A549 (cell line): ENCODE measurements around the gene AXL. TPM values are rescaled to one million over a fixed set of nuclear protein-coding genes. Genes with fewer than 3 reads are reported as not detected.

Experiments
- ATAC-seq, 2 experiments: fragments of 200-7000 bp in 1 of 2; fragments of >200 bp in 1 of 2; cut with Nextera tagmentation in 1 of 2; cut with Tn5 transposase in 1 of 2; 3 replicates each; pipeline versions ENCODE4 v1.8.0 to v1.9.1; 2018 to 2020; ENCODE audit warnings: mild to moderate bottlenecking in 1 of 2, moderate library complexity in 1 of 2
- CTCF ChIA-PET: fragments of 300-600 bp; sonication (Branson Sonifier 250); formaldehyde crosslinking; extraction: SDS; loops from one replicate; lab custom pipeline; 2021; ENCODE audit warnings: antibody characterized with exemption, inconsistent platforms; lab: Yijun Ruan, JAX
- POLR2A ChIA-PET: fragments of 350-600 bp; formaldehyde crosslinking; extraction: SDS; loops from one replicate; lab custom pipeline; 2021; ENCODE audit warnings: antibody characterized with exemption, inconsistent platforms; lab: Yijun Ruan, JAX
- DNase-seq, 2 experiments: peaks; one replicate each; pipeline versions ENCODE4 v3.0.0 to v3.0.0-alpha.2; 2011 to 2016; ENCODE audit warnings: low read depth in 1 of 2, low spot score in 1 of 2
- FAIRE-seq: peaks from 2 replicates; lab custom pipeline; 2011; peaks lifted over from hg19 to GRCh38; lab: Jason Lieb, UNC
- H3K27ac ChIP-seq, 2 experiments: fragments of >200 bp; sonication (Bioruptor Twin); formaldehyde crosslinking; 3 replicates each; pipeline ENCODE4 v1.5.1; 2016 to 2017
- H3K4me1 ChIP-seq: fragments of >200 bp; sonication (Bioruptor Twin); formaldehyde crosslinking; 3 replicates; pipeline ENCODE4 v1.6.1; 2016
- H3K4me2 ChIP-seq: fragments of >200 bp; sonication (Bioruptor Twin); formaldehyde crosslinking; 3 replicates; pipeline ENCODE4 v1.6.1; 2016
- H3K4me3 ChIP-seq: fragments of >200 bp; sonication (Bioruptor Twin); formaldehyde crosslinking; 3 replicates; pipeline ENCODE4 v1.5.1; 2016
- H3K9me3 ChIP-seq: fragments of >200 bp; sonication (Bioruptor Twin); formaldehyde crosslinking; 3 replicates; pipeline ENCODE4 v1.6.1; 2016
- ATOH8 ChIP-seq: fragments of 250-450 bp; sonication (Bioruptor Pico); IDR thresholded peaks from 2 replicates; pipeline ENCODE4 v1.5.0; 2020; ENCODE audit warnings: low read depth, mild to moderate bottlenecking, moderate library complexity
- BCL3 ChIP-seq: fragments of >200 bp; sonication (Bioruptor Twin); formaldehyde crosslinking; IDR thresholded peaks from 3 replicates; pipeline ENCODE4 v1.6.1; 2016
- CEBPB ChIP-seq, 2 experiments: fragments of >200 bp in 1 of 2; sonication (Bioruptor Twin) in 1 of 2; formaldehyde crosslinking in 1 of 2; IDR thresholded peaks; 2 replicates each; pipeline ENCODE4 v1.6.1; 2012 to 2016
- EHF ChIP-seq: fragments of 250-450 bp; sonication (Bioruptor Pico); IDR thresholded peaks from 2 replicates; pipeline ENCODE4 v1.5.0; 2020; ENCODE audit warnings: mild to moderate bottlenecking
- EHMT2 ChIP-seq: fragments of 200-600 bp; sonication (generic); IDR thresholded peaks from 2 replicates; pipeline ENCODE4 v1.6.1; 2016; ENCODE audit warnings: antibody characterized with exemption, low read depth, mild to moderate bottlenecking, moderate library complexity
- ELK1 ChIP-seq: fragments of 150-350 bp; IDR thresholded peaks from 2 replicates; pipeline ENCODE4 v1.6.1; 2014; ENCODE audit warnings: low read depth, mild to moderate bottlenecking, low read length
- EP300 ChIP-seq, 2 experiments: fragments of >200 bp; sonication (Bioruptor Twin); formaldehyde crosslinking; IDR thresholded peaks; 2 replicates in 1 of 2; 3 replicates in 1 of 2; pipeline ENCODE4 v1.6.1; 2016 to 2017
- FOSB ChIP-seq: fragments of 250-450 bp; sonication (Bioruptor Pico); IDR thresholded peaks from 2 replicates; pipeline ENCODE4 v1.5.0; 2020; ENCODE audit warnings: mild to moderate bottlenecking, moderate library complexity
- FOSL2 ChIP-seq, 2 experiments: fragments of 450-650 bp in 1 of 2; fragments of >200 bp in 1 of 2; sonication (Bioruptor Twin) in 1 of 2; formaldehyde crosslinking; IDR thresholded peaks; 2 replicates each; pipeline versions ENCODE4 v1.5.0 to v1.6.1; 2016 to 2020; ENCODE audit warnings: mild to moderate bottlenecking in 1 of 2, moderate library complexity in 1 of 2
- GATA3 ChIP-seq: IDR thresholded peaks from 2 replicates; pipeline ENCODE4 v1.6.1; 2012; ENCODE audit warnings: borderline replicate concordance
- HDAC2 ChIP-seq: fragments of 200-600 bp; sonication (generic); IDR thresholded peaks from 2 replicates; pipeline ENCODE4 v1.6.1; 2016
- HEYL ChIP-seq: fragments of 250-450 bp; sonication (Bioruptor Pico); IDR thresholded peaks from 2 replicates; pipeline ENCODE4 v1.8.0; 2021; ENCODE audit warnings: mild to moderate bottlenecking, moderate library complexity
- HMGXB4 ChIP-seq: fragments of 250-450 bp; sonication (Bioruptor Pico); IDR thresholded peaks from 2 replicates; pipeline ENCODE4 v1.5.0; 2021; ENCODE audit warnings: mild to moderate bottlenecking, moderate library complexity, borderline replicate concordance
- HOXA7 ChIP-seq: fragments of 250-450 bp; sonication (Bioruptor Pico); IDR thresholded peaks from 2 replicates; pipeline ENCODE4 v1.5.0; 2020; ENCODE audit warnings: mild to moderate bottlenecking, moderate library complexity
- HOXB5 ChIP-seq: fragments of 250-450 bp; sonication (Bioruptor Pico); IDR thresholded peaks from 2 replicates; pipeline ENCODE4 v1.5.0; 2020; ENCODE audit warnings: mild to moderate bottlenecking, moderate library complexity
- JUN ChIP-seq, 2 experiments: fragments of >200 bp; sonication (Bioruptor Twin); formaldehyde crosslinking; IDR thresholded peaks; 2 replicates in 1 of 2; 3 replicates in 1 of 2; pipeline ENCODE4 v1.6.1; 2016 to 2017
- KDM5A ChIP-seq: fragments of 200-600 bp; sonication (generic); IDR thresholded peaks from 2 replicates; pipeline ENCODE4 v1.6.1; 2016; ENCODE audit warnings: antibody characterized with exemption, mild to moderate bottlenecking
- MAZ ChIP-seq: fragments of 150-350 bp; IDR thresholded peaks from 2 replicates; pipeline ENCODE4 v1.6.1; 2014; ENCODE audit warnings: antibody characterized with exemption, low read depth, low read length, borderline replicate concordance
- PBX3 ChIP-seq: IDR thresholded peaks from 2 replicates; pipeline ENCODE4 v1.6.1; 2012
- POLR2A ChIP-seq: IDR thresholded peaks from 2 replicates; pipeline ENCODE4 v1.6.1; 2012; ENCODE audit warnings: mild to moderate bottlenecking, low read length
- POLR2AphosphoS2 ChIP-seq: conservative IDR thresholded peaks from 2 replicates; pipeline ENCODE4 v1.6.1; 2012; ENCODE audit warnings: low read length, improper control_type of control experiment, inconsistent platforms
- RARB ChIP-seq: fragments of 250-450 bp; sonication (Bioruptor Pico); IDR thresholded peaks from 2 replicates; pipeline ENCODE4 v1.8.0; 2021; ENCODE audit warnings: mild to moderate bottlenecking, moderate library complexity
- REST ChIP-seq: fragments of 200-600 bp; sonication (generic); IDR thresholded peaks from 2 replicates; pipeline ENCODE4 v1.6.1; 2016; ENCODE audit warnings: antibody characterized with exemption, mild to moderate bottlenecking, moderate library complexity
- SMC3 ChIP-seq: fragments of >200 bp; sonication (Bioruptor Twin); formaldehyde crosslinking; IDR thresholded peaks from 3 replicates; pipeline ENCODE4 v1.6.1; 2018; ENCODE audit warnings: inconsistent platforms
- TFCP2L1 ChIP-seq: fragments of 250-450 bp; sonication (Bioruptor Pico); IDR thresholded peaks from 2 replicates; pipeline ENCODE4 v1.5.0; 2021; ENCODE audit warnings: mild to moderate bottlenecking
- USF2 ChIP-seq: fragments of 450-650 bp; IDR thresholded peaks from 2 replicates; pipeline ENCODE4 v1.6.1; 2014; ENCODE audit warnings: antibody characterized with exemption
- ZFP36 ChIP-seq: fragments of 450-650 bp; IDR thresholded peaks from 2 replicates; pipeline ENCODE4 v1.6.1; 2014; ENCODE audit warnings: borderline replicate concordance; ENCODE audit not compliant: partially characterized antibody
- ZSCAN20 ChIP-seq: fragments of 250-450 bp; sonication (Bioruptor Pico); IDR thresholded peaks from 2 replicates; pipeline ENCODE4 v1.8.0; 2022; ENCODE audit warnings: mild to moderate bottlenecking, moderate library complexity
- WGBS: methylation state at CpG from one replicate; pipeline ENCODE4 v1.1.6; 2017; ENCODE audit errors: missing lambda C conversion rate; 5-methylcytosine and 5-hydroxymethylcytosine counted together
- polyA plus RNA-seq, 4 experiments: library from polyadenylated mRNA; depleted of rRNA in 3 of 4; stranded (reverse); fragments of >200 nt; fragmentation: RNase III in 1 of 4; extraction: RNeasy Plus Mini Kit Qiagen cat#74134 plus additional on column Dnase treatment in 1 of 4; gene quantifications; 2 replicates in 3 of 4; 3 replicates in 1 of 4; pipeline ENCODE4 v1.2.3, GENCODE V29; 2011 to 2017

Gene AXL
- polyA plus RNA-seq, 2 of the 4 experiments (the other 2 are of a cell fraction): 45.4 to 60.1 TPM

GRCh38 chr19:41310033-41310831 is 91.2 kb downstream of the AXL start, which contains the start of gene CCDC97:
TSS of gene CCDC97 (plus strand) at chr19:41310172. CDS start at chr19:41310311, 139 bp downstream.
- DNase-seq (peak; percentile 94 to 99), FAIRE-seq (peak; percentile 95), ATAC-seq (peak; percentile 60 to 78)
- Histone ChIP-seq H3K27ac (peak within 1 kb of the TSS; percentile 91 to 92), H3K9me3 (no peaks in the 10 kb centered on the region), H3K4me2 (peak within 1 kb of the TSS; percentile 89), H3K4me3 (peak within 1 kb of the TSS; percentile 57), H3K4me1 (peaks cover 24% of the 10 kb centered on the region)
- ChIA-PET CTCF (interaction anchor here (1.0 to 19.5 kb wide), 14 partner anchors 10 to 260 kb away, joined by 3 to 598 read pairs (median 14); partner anchors contain the start of genes AXL, B9D2 and TGFB1), POLR2A (interaction anchor here (0.6 to 1.8 kb wide), 12 partner anchors 9 to 1074 kb away, joined by 3 to 11 read pairs (median 5); partner anchors contain the start of genes AXL, HNRNPUL1 and TGFB1)
- under 1% methylated on average over 47 of the region's 47 CpGs for WGBS
- TF ChIP-seq CEBPB (IDR thresholded peaks at IDR 0.05): peak in 1 of 2 experiments; percentile 53; a peak in 3 of 4 replicates
- no peak for TF ChIP-seq ZFP36
- peak; percentile 79 for TF ChIP-seq USF2
- peak; percentile 97 for TF ChIP-seq BCL3
- peak; percentile 15; the same call in 1 of the 2 replicates for TF ChIP-seq REST
- TF ChIP-seq POLR2A: no peak; the same call in none of the 2 replicates
- peak in 1 of 2 experiments; percentile 58; a peak in 1 of 5 replicates for TF ChIP-seq EP300 (IDR thresholded peaks at IDR 0.05)
- no peak for TF ChIP-seq ELK1
- peak; percentile 87 for TF ChIP-seq EHF (CRISPR knock-in tag)
- no peak for TF ChIP-seq ZSCAN20 (CRISPR knock-in tag)
- peak; percentile 99 for TF ChIP-seq JUN (IDR thresholded peaks at IDR 0.05)
- TF ChIP-seq GATA3: peak; percentile 54
- no peak for TF ChIP-seq FOSL2 (IDR thresholded peaks at IDR 0.05)
- peak; percentile 39 for TF ChIP-seq FOSL2 (CRISPR knock-in tag; IDR thresholded peaks at IDR 0.05)
- TF ChIP-seq SMC3: peak; percentile 53; the same call in 2 of the 3 replicates
- TF ChIP-seq MAZ: peak; percentile 89; the same call in 1 of the 2 replicates
- TF ChIP-seq PBX3: peak; percentile 80
- peak; percentile 97 for TF ChIP-seq POLR2AphosphoS2
- TF ChIP-seq HMGXB4: peak; percentile 98
- TF ChIP-seq FOSB: peak; percentile 80
- peak; percentile 75 for TF ChIP-seq KDM5A
- TF ChIP-seq ATOH8 (CRISPR knock-in tag): peak; percentile 77; the same call in 1 of the 2 replicates
- peak; percentile 79 for TF ChIP-seq HOXB5 (CRISPR knock-in tag)
- TF ChIP-seq TFCP2L1 (CRISPR knock-in tag): peak; percentile 97
- TF ChIP-seq HDAC2: no peak; the same call in 1 of the 2 replicates
- TF ChIP-seq EHMT2: no peak
- TF ChIP-seq HEYL (CRISPR knock-in tag): no peak
- peak; percentile 66 for TF ChIP-seq HOXA7 (CRISPR knock-in tag)
- TF ChIP-seq RARB (CRISPR knock-in tag): peak; percentile 87
